Cortex of kidney (tissue), 1 donor: ENCODE data around the gene KCNK17.

Experiments
- DNase-seq: peaks from one replicate; lab custom pipeline; 2025; lab: John Stamatoyannopoulos, UW

Gene KCNK17

DNA sequence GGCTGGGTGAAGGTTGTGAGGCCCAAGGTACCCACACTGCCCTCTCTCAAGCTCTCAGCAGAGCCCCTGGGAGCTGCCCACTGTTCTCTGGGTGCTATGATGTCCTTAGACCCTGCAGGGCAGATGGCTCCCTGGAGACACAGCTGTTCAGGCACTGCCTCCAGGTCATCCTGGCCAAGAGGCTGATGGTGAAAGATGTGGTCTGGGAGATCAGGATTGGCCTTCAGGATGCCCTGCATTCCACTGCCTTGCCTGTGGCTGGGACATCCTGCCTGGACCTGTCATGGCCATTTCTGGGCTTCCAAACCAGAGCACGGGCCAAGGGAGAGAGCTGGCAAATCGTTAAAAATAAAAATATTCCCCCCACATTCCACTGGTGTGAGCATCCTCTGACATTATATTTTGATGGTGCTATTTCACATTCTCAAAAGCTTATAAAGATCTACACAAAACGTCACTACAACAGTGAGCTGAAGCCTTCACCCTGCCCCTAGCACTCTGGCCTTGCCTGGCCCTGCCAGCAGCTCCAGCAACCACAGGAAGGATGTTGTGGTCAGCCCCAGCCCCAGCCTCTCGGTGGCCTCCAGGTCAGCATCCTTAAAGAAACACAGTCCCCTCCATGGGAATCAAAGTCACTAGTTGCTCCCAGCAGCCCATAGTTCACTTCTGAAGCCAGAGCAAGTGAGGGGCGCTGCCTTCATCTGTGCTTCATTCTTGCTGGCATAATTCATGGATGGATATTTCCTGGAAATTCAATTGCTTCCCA, 21.7 kb upstream of the KCNK17 start:
- DNase-seq, result no peak

DNA sequence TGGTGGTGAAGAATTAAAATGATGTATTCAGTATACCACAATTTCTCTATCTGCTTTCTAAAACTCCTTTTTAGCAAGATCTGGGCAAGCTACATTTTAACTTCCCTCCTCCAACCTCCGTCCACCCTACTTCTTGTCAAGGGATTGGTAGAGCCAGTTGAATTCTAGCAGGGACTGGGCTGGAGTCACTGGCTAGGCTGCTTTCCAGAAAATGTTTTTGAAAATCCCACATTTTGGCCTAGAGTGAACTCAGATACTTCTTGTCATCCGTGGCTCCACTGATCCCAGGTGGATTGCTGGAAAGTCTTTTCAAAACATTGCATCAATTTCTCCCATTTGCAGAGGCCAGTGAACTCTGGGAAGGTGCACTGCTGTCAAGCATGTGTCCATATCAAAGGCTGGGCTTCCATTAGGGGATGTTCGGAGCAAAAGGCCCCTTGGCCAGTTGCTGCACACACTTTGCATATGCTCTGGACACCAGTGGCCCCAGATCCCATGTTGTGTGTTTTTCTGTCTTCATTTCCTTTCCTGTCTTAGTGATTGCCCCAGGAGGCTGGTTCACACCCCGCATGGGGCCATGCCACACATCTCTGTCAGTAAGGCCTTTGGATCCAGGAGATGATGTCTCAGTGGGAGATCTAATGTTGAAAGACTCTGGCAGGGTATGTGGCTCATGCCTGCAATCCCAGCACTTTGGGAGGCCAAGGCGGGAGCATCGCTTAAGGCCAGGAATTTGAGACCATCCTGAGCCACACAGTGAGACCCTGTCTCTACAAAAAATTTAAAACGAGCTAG, 19.6 kb upstream of the KCNK17 start:
- DNase-seq, result no peak

DNA sequence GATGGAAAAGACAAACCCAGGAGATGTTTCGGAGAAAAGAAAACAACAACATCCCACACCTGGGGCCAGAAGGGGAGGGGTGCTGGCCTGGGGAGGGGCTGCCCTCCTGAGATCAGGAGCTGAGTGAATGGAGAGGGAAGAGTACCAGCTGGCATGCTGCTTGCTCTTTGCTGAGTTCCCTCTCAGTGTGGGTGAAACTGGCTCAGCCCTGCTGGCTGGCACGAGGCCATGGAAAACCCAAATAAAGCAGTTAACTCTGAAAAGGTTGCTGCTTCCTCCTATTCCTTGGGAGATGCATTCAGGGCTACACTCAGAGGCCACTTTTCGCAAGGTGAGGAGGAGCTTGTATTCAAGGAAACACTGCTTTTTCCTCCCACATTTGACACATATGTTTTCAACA, 16.3 kb upstream of the KCNK17 start:
- DNase-seq, result no peak

GRCh38 chr6:39330057-39330456, 15.8 kb upstream of the KCNK17 start:
- no peak for DNase-seq

GRCh38 chr6:39328066-39328465, 13.8 kb upstream of the KCNK17 start:
- no peak for DNase-seq

DNA sequence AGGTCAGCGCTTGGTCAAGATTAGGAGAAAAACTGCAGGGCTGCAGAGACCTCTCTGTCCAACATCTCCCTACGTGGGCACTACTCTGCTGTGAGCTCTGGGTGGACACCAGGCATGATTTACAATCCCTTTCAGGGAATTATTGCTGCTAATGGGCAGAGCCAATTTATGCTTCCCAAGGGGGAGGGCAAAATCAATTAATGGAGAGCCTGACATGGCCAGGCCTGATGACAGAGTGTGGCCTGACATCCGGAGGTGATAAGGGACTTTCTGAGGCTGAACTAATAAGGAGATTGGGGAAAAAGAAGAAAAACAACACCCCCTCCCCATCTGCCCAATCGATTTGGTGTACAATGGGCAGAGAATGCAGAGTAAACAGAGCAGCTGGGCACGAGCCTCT, 13.3 kb upstream of the KCNK17 start:
- DNase-seq, result no peak

DNA sequence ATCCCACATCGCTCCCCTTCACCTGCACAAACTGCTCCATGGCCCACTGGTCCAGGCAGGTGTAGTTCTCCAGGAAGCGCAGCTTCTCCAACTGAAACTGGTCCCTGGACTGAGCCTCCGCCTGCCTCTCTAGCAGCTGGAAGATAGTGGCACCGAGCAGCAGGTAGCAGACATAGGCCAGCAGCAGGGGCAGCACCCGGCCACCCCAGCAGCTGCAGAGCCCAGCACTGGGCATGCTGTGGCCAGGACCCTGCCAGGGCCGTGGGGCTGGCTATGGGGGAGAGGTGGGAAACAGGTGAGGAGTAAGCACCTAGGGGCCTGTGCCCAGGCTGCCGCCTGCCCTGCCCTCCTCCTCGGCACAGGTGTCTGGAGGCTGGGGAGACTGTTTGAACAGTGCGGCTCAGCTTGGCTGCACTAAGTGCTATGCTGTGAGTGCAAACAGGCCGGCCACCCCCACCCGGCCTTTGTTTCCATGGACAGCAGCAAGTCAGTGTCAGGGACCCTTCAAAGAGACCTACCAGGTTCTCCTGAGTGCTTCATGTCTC, 8.2 kb upstream of the KCNK17 start, which contains the start of gene KCNK16:
TSS of gene KCNK16 (minus strand) at position 397 of the 545 bp plus-strand sequence. CDS start at position 235, 162 bp downstream.
- no peak for DNase-seq

GRCh38 chr6:39321761-39322160, 7.5 kb upstream of the KCNK17 start:
- no peak for DNase-seq

- DNase-seq, result no peak
Observed at GRCh38 chr6:39320363-39320984, 6.3 kb upstream of the KCNK17 start.

GRCh38 chr6:39319621-39320362, 5.6 kb upstream of the KCNK17 start:
- DNase-seq, result no peak

GRCh38 chr6:39317256-39317655, 3.0 kb upstream of the KCNK17 start:
- DNase-seq, result no peak

GRCh38 chr6:39313526-39314272, 520 bp downstream of the KCNK17 start:
- DNase-seq, result no peak

- DNase-seq, result no peak
Observed at GRCh38 chr6:39312912-39313525, 1.2 kb downstream of the KCNK17 start.

DNA sequence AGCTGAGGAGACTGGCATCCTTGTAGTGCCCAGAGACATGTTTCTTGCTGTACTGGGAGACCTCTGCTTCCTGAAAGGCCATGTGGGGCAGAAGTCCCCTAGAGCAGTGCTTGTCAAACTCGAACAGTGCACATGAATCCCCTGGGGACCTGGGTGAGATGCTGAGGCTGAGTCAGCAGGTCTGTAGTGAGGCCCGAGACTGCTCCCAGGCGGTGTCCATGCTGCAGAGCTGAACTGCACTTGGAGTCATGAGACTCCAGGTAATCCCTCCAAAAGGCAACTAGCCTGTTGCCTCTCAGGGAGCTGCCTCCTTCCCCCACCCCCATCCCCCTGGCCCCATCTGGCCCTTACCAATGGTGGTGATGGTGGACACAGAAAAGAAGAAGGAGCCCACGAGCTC, 3.7 kb downstream of the KCNK17 start:
- DNase-seq, result no peak

DNA sequence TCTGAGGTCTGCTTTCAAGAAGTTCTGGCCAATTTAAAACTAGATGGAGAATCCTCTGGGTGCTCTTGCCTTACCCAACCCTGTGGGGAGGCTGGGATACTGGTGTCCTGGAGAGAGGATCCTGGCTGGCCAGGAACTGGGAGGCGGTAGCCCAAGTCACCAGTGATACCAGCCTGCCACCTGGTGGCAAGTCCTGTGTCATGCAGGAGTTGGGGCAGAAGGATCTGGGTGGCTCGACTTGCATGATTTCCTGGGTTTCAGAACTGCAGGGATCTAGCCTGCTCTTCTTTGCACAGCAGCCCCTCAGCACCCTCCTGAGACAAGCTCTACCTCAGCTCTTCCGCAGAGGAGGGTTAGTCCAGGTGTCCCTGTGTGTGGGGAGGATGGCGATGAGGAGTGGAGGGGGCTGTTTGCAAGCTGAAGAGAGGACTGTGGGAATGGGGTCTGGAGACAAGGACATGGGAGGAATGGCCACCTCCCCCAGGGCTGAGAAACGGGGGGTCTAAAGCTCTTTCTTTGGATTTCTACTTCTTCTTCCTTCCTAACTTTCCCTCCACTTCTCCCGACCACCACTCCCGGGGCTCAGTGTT, 4.2 kb downstream of the KCNK17 start:
- no peak for DNase-seq

DNA sequence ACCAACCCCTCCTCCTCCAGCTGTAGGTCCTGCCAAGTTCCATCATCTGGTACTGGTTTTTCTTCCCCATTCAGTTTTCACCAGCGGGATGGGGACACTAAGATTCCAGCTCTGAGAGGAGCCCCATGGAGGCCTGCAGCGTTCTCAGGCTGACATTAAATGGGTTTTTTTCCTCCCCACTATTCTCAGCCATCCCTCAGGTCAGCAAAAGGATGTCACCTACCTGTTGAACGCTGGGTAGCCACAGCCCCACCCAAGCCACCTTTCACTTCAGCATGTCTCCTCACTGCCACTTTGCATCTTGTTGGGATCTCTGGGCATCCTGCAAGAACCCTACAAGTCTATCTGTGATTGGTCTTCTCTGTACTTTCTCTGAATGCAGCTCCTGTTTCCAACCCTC, 6.8 kb downstream of the KCNK17 start:
- DNase-seq, result no peak

- DNase-seq, result no peak
Observed at GRCh38 chr6:39304951-39305350, 9.3 kb downstream of the KCNK17 start.

- no peak for DNase-seq
Observed at GRCh38 chr6:39303425-39304153, 10.6 kb downstream of the KCNK17 start.

- no peak for DNase-seq
Observed at GRCh38 chr6:39302669-39303424, 11.4 kb downstream of the KCNK17 start.
